ENCODE measurements around the gene TMEM175. TPM values are rescaled to one million over a fixed set of nuclear protein-coding genes. Genes with fewer than 3 reads are reported as not detected.
A peak's percentile ranks its signal among the peaks of the same experiment; 100 is the strongest.

The TMEM175 gene
- total RNA-seq, 5 donors from 2014 or later (not counting 1 experiment from before 2014, with no cell fraction given): 44.3 to 60.9 (median 53.0) TPM

GRCh38 chr4:955161-955921 lies 23.1 kb downstream of the TMEM175 start:
- Mint-ChIP-seq H3K27ac (no peak overlapping the region), H3K36me3 (peaks cover 14% of the 10 kb centered on the region), H3K9me3 (no peaks in the 10 kb centered on the region), H3K4me1 (no peaks in the 10 kb centered on the region), H3K27me3 (no peaks in the 10 kb centered on the region), H3K4me3 (no peak overlapping the region)
- POLR2A ChIA-PET: no interaction called here
- ATAC-seq (replicated peaks in 1 of 4) (no peak), DNase-seq (no peak)
- Histone ChIP-seq H3K9me3 (no peaks in the 10 kb centered on the region), H3K4me1 (ENCODE audit: control insufficient read depth in 1 of 2, extremely low read depth in 1 of 2, insufficient read depth in 2 of 2, low read length in 2 of 2) (no peaks in the 10 kb centered on the region), H3K27ac (ENCODE audit: low read length) (no peak overlapping the region), H3K27me3 (replicated peaks in 1 of 2; ENCODE audit: control insufficient read depth in 2 of 2, extremely low read depth in 1 of 2, insufficient read depth in 2 of 2, low read length in 1 of 2) (no peaks in the 10 kb centered on the region), H3K36me3 (ENCODE audit: control insufficient read depth in 2 of 2, extremely low read depth in 1 of 2, insufficient read depth in 1 of 2, low read length in 1 of 2) (peaks cover 10 to 18% of the 10 kb centered on the region in 2 donors), H3K4me3 (ENCODE audit: control insufficient read depth in 1 of 2, extremely low read depth in 1 of 2, low read length in 1 of 2) (no peak overlapping the region)
- 96% methylated on average over 31 of the region's 33 CpGs for WGBS (ENCODE audit: insufficient coverage)
- CTCF ChIA-PET: no interaction called here

GRCh38 chr4:955931-956381 lies 23.7 kb downstream of the TMEM175 start:
- peaks cover 14% of the 10 kb centered on the region for H3K36me3 Mint-ChIP-seq
- no peaks in the 10 kb centered on the region for H3K4me1 Mint-ChIP-seq
- no peaks in the 10 kb centered on the region for H3K9me3 ChIP-seq
- no peak overlapping the region for H3K27ac ChIP-seq (ENCODE audit: low read length)
- CTCF ChIA-PET: no interaction called here
- no peaks in the 10 kb centered on the region for H3K9me3 Mint-ChIP-seq
- WGBS (ENCODE audit: insufficient coverage): 92% methylated on average over 10 of the region's 12 CpGs
- no peak overlapping the region for H3K27ac Mint-ChIP-seq
- peaks cover 10 to 23% of the 10 kb centered on the region in 2 donors for H3K36me3 ChIP-seq (ENCODE audit: control insufficient read depth in 2 of 2, extremely low read depth in 1 of 2, insufficient read depth in 1 of 2, low read length in 1 of 2)
- H3K27me3 ChIP-seq (replicated peaks in 1 of 2; ENCODE audit: control insufficient read depth in 2 of 2, extremely low read depth in 1 of 2, insufficient read depth in 2 of 2, low read length in 1 of 2): no peaks in the 10 kb centered on the region
- POLR2A ChIA-PET: no interaction called here
- DNase-seq (no peak), ATAC-seq (replicated peaks in 1 of 4) (no peak)
- no peaks in the 10 kb centered on the region for H3K27me3 Mint-ChIP-seq
- H3K4me3 ChIP-seq (ENCODE audit: control insufficient read depth in 1 of 2, extremely low read depth in 1 of 2, low read length in 1 of 2): no peak overlapping the region
- no peaks in the 10 kb centered on the region for H3K4me1 ChIP-seq (ENCODE audit: control insufficient read depth in 1 of 2, extremely low read depth in 1 of 2, insufficient read depth in 2 of 2, low read length in 2 of 2)
- H3K4me3 Mint-ChIP-seq: no peak overlapping the region

GRCh38 chr4:956531-957230 lies 24.4 kb downstream of the TMEM175 start:
- ChIA-PET POLR2A (no interaction called here), CTCF (no interaction called here)
- no peak overlapping the region for H3K27ac ChIP-seq (ENCODE audit: low read length)
- ATAC-seq (replicated peaks in 1 of 4) (no peak), DNase-seq (no peak)
- Mint-ChIP-seq H3K4me1 (no peaks in the 10 kb centered on the region), H3K9me3 (no peaks in the 10 kb centered on the region), H3K4me3 (no peak overlapping the region), H3K27me3 (no peaks in the 10 kb centered on the region), H3K27ac (peak overlapping the region in 1 of 2 donors; percentile 22), H3K36me3 (peaks cover 14% of the 10 kb centered on the region)
- peaks cover 10 to 21% of the 10 kb centered on the region in 2 donors for H3K36me3 ChIP-seq (ENCODE audit: control insufficient read depth in 2 of 2, extremely low read depth in 1 of 2, insufficient read depth in 1 of 2, low read length in 1 of 2)
- WGBS (ENCODE audit: insufficient coverage): 88% methylated on average over 9 of the region's 14 CpGs
- H3K9me3 ChIP-seq: no peaks in the 10 kb centered on the region
- no peaks in the 10 kb centered on the region for H3K27me3 ChIP-seq (replicated peaks in 1 of 2; ENCODE audit: control insufficient read depth in 2 of 2, extremely low read depth in 1 of 2, insufficient read depth in 2 of 2, low read length in 1 of 2)
- H3K4me1 ChIP-seq (ENCODE audit: control insufficient read depth in 1 of 2, extremely low read depth in 1 of 2, insufficient read depth in 2 of 2, low read length in 2 of 2): no peaks in the 10 kb centered on the region
- no peak overlapping the region for H3K4me3 ChIP-seq (ENCODE audit: control insufficient read depth in 1 of 2, extremely low read depth in 1 of 2, low read length in 1 of 2)

GRCh38 chr4:957231-957580 lies 24.9 kb downstream of the TMEM175 start:
- ChIA-PET CTCF (no interaction called here), POLR2A (no interaction called here)
- 91% methylated on average over 8 of the region's 8 CpGs for WGBS (ENCODE audit: insufficient coverage)
- Mint-ChIP-seq H3K4me3 (no peak overlapping the region), H3K4me1 (no peaks in the 10 kb centered on the region), H3K9me3 (no peaks in the 10 kb centered on the region), H3K27ac (peak overlapping the region in 1 of 2 donors; percentile 22), H3K36me3 (peaks cover 14% of the 10 kb centered on the region), H3K27me3 (no peaks in the 10 kb centered on the region)
- no peak for ATAC-seq (replicated peaks in 1 of 4)
- H3K9me3 ChIP-seq: no peaks in the 10 kb centered on the region
- no peaks in the 10 kb centered on the region for H3K27me3 ChIP-seq (replicated peaks in 1 of 2; ENCODE audit: control insufficient read depth in 2 of 2, extremely low read depth in 1 of 2, insufficient read depth in 2 of 2, low read length in 1 of 2)
- H3K36me3 ChIP-seq (ENCODE audit: control insufficient read depth in 2 of 2, extremely low read depth in 1 of 2, insufficient read depth in 1 of 2, low read length in 1 of 2): peaks cover 13 to 24% of the 10 kb centered on the region in 2 donors
- H3K4me1 ChIP-seq (ENCODE audit: control insufficient read depth in 1 of 2, extremely low read depth in 1 of 2, insufficient read depth in 2 of 2, low read length in 2 of 2): no peaks in the 10 kb centered on the region
- no peak for DNase-seq
- no peak overlapping the region for H3K27ac ChIP-seq (ENCODE audit: low read length)
- H3K4me3 ChIP-seq (ENCODE audit: control insufficient read depth in 1 of 2, extremely low read depth in 1 of 2, low read length in 1 of 2): no peak overlapping the region

- no peaks in the 10 kb centered on the region for H3K9me3 ChIP-seq
- no peak overlapping the region for H3K4me3 ChIP-seq (ENCODE audit: control insufficient read depth in 1 of 2, extremely low read depth in 1 of 2, low read length in 1 of 2)
- ATAC-seq (replicated peaks in 1 of 4) (no peak), DNase-seq (no peak)
- 95% methylated on average over 44 of the region's 45 CpGs for WGBS (ENCODE audit: insufficient coverage)
- Mint-ChIP-seq H3K4me1 (no peaks in the 10 kb centered on the region), H3K27ac (no peak overlapping the region), H3K36me3 (peaks cover 14% of the 10 kb centered on the region), H3K27me3 (no peaks in the 10 kb centered on the region), H3K4me3 (no peak overlapping the region), H3K9me3 (no peaks in the 10 kb centered on the region)
- ChIA-PET POLR2A (no interaction called here), CTCF (interaction anchor here in 1 of 2 donors (0.7 kb wide), 1 partner anchor 13 kb away, joined by 3 read pairs; no protein-coding TSS in a partner anchor)
- peaks cover 17 to 28% of the 10 kb centered on the region in 2 donors for H3K36me3 ChIP-seq (ENCODE audit: control insufficient read depth in 2 of 2, extremely low read depth in 1 of 2, insufficient read depth in 1 of 2, low read length in 1 of 2)
- no peak overlapping the region for H3K27ac ChIP-seq (ENCODE audit: low read length)
- H3K4me1 ChIP-seq (ENCODE audit: control insufficient read depth in 1 of 2, extremely low read depth in 1 of 2, insufficient read depth in 2 of 2, low read length in 2 of 2): no peaks in the 10 kb centered on the region
- no peaks in the 10 kb centered on the region for H3K27me3 ChIP-seq (replicated peaks in 1 of 2; ENCODE audit: control insufficient read depth in 2 of 2, extremely low read depth in 1 of 2, insufficient read depth in 2 of 2, low read length in 1 of 2)
Observed at GRCh38 chr4:957581-958313, 25.5 kb downstream of the TMEM175 start.

- no peaks in the 10 kb centered on the region for H3K9me3 ChIP-seq
- Mint-ChIP-seq H3K4me3 (no peak overlapping the region), H3K4me1 (no peaks in the 10 kb centered on the region), H3K36me3 (peaks cover 14% of the 10 kb centered on the region), H3K27ac (no peak overlapping the region), H3K9me3 (no peaks in the 10 kb centered on the region), H3K27me3 (no peaks in the 10 kb centered on the region)
- no peaks in the 10 kb centered on the region for H3K4me1 ChIP-seq (ENCODE audit: control insufficient read depth in 1 of 2, extremely low read depth in 1 of 2, insufficient read depth in 2 of 2, low read length in 2 of 2)
- H3K27ac ChIP-seq (ENCODE audit: low read length): no peak overlapping the region
- DNase-seq (no peak), ATAC-seq (replicated peaks in 1 of 4) (no peak)
- H3K27me3 ChIP-seq (replicated peaks in 1 of 2; ENCODE audit: control insufficient read depth in 2 of 2, extremely low read depth in 1 of 2, insufficient read depth in 2 of 2, low read length in 1 of 2): no peaks in the 10 kb centered on the region
- WGBS (ENCODE audit: insufficient coverage): 96% methylated on average over 13 of the region's 17 CpGs
- ChIA-PET POLR2A (no interaction called here), CTCF (interaction anchor here in 1 of 2 donors (0.7 kb wide), 1 partner anchor 12 kb away, joined by 3 read pairs; no protein-coding TSS in a partner anchor)
- peaks cover 18 to 32% of the 10 kb centered on the region in 2 donors for H3K36me3 ChIP-seq (ENCODE audit: control insufficient read depth in 2 of 2, extremely low read depth in 1 of 2, insufficient read depth in 1 of 2, low read length in 1 of 2)
- H3K4me3 ChIP-seq (ENCODE audit: control insufficient read depth in 1 of 2, extremely low read depth in 1 of 2, low read length in 1 of 2): no peak overlapping the region
Observed at GRCh38 chr4:958314-958665, 26.0 kb downstream of the TMEM175 start.
